SKM-1 (cell line): ENCODE measurements around the gene NSUN3.
A peak's percentile ranks its signal among the peaks of the same experiment; 100 is the strongest.
"Not testable (repeated sequence)": the region's sequence is repeated elsewhere in the genome, so short reads cannot be mapped to it uniquely, and the experiment has no call there.

Experiments
- DNase-seq: peaks from one replicate; lab custom pipeline; 2025; ENCODE audit not compliant: unreplicated experiment; lab: John Stamatoyannopoulos, UW

The NSUN3 gene

GRCh38 chr3:94062513-94063404 lies at the start of gene NSUN3, which contains the start of gene DHFR2:
Gene NSUN3 (plus strand): TSS chr3:94063061. CDS start chr3:94063127, 66 bp downstream.
Gene DHFR2 (minus strand): TSS chr3:94062916. CDS start chr3:94061511, 1,405 bp downstream.
- peak; percentile 92 for DNase-seq

- no peak for DNase-seq
Measured at GRCh38 chr3:94015025-94015424, 47.8 kb upstream of the NSUN3 start.

- no peak for DNase-seq
Measured at GRCh38 chr3:94019659-94020058, 43.2 kb upstream of the NSUN3 start.

GRCh38 chr3:94020293-94020692 lies 42.6 kb upstream of the NSUN3 start:
- DNase-seq, result no peak

GRCh38 chr3:94024385-94024784 lies 38.5 kb upstream of the NSUN3 start:
- DNase-seq, result no peak

GRCh38 chr3:94026623-94027022 lies 36.2 kb upstream of the NSUN3 start:
- DNase-seq, result no peak

- no peak for DNase-seq
Measured at GRCh38 chr3:94028093-94028837, 34.6 kb upstream of the NSUN3 start, which contains the start of gene STX19. Gene STX19 (minus strand): TSS chr3:94028597. CDS start chr3:94015269, 13,328 bp downstream.

GRCh38 chr3:94036909-94037507 lies 25.9 kb upstream of the NSUN3 start:
- no peak for DNase-seq

GRCh38 chr3:94043285-94043684 lies 19.6 kb upstream of the NSUN3 start:
- DNase-seq, result no peak

- DNase-seq, result not testable (repeated sequence)
Measured at GRCh38 chr3:94044100-94044936, 18.5 kb upstream of the NSUN3 start.

GRCh38 chr3:94046533-94046932 lies 16.3 kb upstream of the NSUN3 start:
- no peak for DNase-seq

- DNase-seq, result no peak
Measured at GRCh38 chr3:94049267-94049666, 13.6 kb upstream of the NSUN3 start.

- no peak for DNase-seq
Measured at GRCh38 chr3:94050546-94050945, 12.3 kb upstream of the NSUN3 start.

- no peak for DNase-seq
Measured at GRCh38 chr3:94061297-94061696, 1.6 kb upstream of the NSUN3 start.

- DNase-seq, result no peak
Measured at GRCh38 chr3:94063496-94064119, 747 bp downstream of the NSUN3 start.

- DNase-seq, result no peak
Measured at GRCh38 chr3:94064243-94064860, 1.5 kb downstream of the NSUN3 start.

- no peak for DNase-seq
Measured at GRCh38 chr3:94065122-94065521, 2.3 kb downstream of the NSUN3 start.

- DNase-seq, result no peak
Measured at GRCh38 chr3:94065819-94066480, 3.1 kb downstream of the NSUN3 start.
